MM.1S (cell line): ENCODE data around the gene DMWD.
A peak's percentile ranks its signal among the peaks of the same experiment; 100 is the strongest.

Source experiments
- CTCF ChIP-seq: fragments of 300-600 bp; sonication (generic); IDR thresholded peaks from 2 replicates; pipeline ENCODE4 v1.5.1; 2016; ENCODE audit warnings: antibody characterized with exemption, low read length, mixed read lengths
- EZH2 ChIP-seq: fragments of 300-600 bp; sonication (generic); optimal IDR thresholded peaks from 2 replicates; pipeline ENCODE3; 2017; ENCODE audit warnings: low read depth, mild to moderate bottlenecking, antibody characterized with exemption, low read length, mixed read lengths

GRCh38 chr19:45798995-45799517 lies 6.4 kb upstream of the DMWD start:
- TF ChIP-seq EZH2 (no peak), CTCF (peak; percentile 83)
